GM12878 (cell line): Measurements from ENCODE around the gene TRPM3. TPM values are rescaled to one million over a fixed set of nuclear protein-coding genes. Genes with fewer than 3 reads are reported as not detected.

Experiments
- ATAC-seq: fragments of 200-7000 bp; cut with Tn5 transposase; 3 replicates; pipeline ENCODE4 v1.9.1; 2020; ENCODE audit warnings: mild to moderate bottlenecking, moderate library complexity
- BruUV-seq: library from RNA; stranded (reverse); fragments of 400-500 nt; replicated peaks from 2 replicates; lab custom pipeline; 2021; lab: Mats Ljungman, UMichigan
- CTCF ChIA-PET: fragments of 300-600 bp; sonication (Branson Sonifier 250); formaldehyde crosslinking; extraction: SDS; loops from one replicate; lab custom pipeline; 2021; ENCODE audit warnings: inconsistent platforms; lab: Yijun Ruan, JAX
- POLR2A ChIA-PET: fragments of 350-600 bp; formaldehyde crosslinking; extraction: SDS; loops from one replicate; lab custom pipeline; 2021; ENCODE audit warnings: inconsistent platforms; lab: Charles Lee
- RAD21 ChIA-PET: fragments of 300-600 bp; sonication (Branson Sonifier 250); formaldehyde crosslinking; loops from one replicate; lab custom pipeline; 2023; ENCODE audit warnings: antibody characterized with exemption; ENCODE audit not compliant: unreplicated experiment; lab: Charles Lee
- SMC1A ChIA-PET: fragments of 300-600 bp; sonication (Branson Sonifier 250); formaldehyde crosslinking; loops from one replicate; lab custom pipeline; 2023; ENCODE audit not compliant: unreplicated experiment, uncharacterized antibody; lab: Charles Lee
- DNase-seq: peaks from one replicate; pipeline ENCODE4 v3.0.0-alpha.2; 2011; ENCODE audit warnings: low read depth, low spot score
- FAIRE-seq: peaks from 3 replicates; lab custom pipeline; 2011; peaks lifted over from hg19 to GRCh38; lab: Jason Lieb, UNC
- H2AFZ ChIP-seq: 2 replicates; pipeline ENCODE4 v1.6.0; 2011; ENCODE audit warnings: low read depth, low read length, control low read depth; ENCODE audit not compliant: control insufficient read depth
- H3K27ac ChIP-seq: 2 replicates; pipeline ENCODE4 v1.5.1; 2011; ENCODE audit warnings: control low read depth; ENCODE audit not compliant: control insufficient read depth, insufficient read depth
- H3K27me3 ChIP-seq, 2 experiments: replicated peaks in 1 of 2; 2 replicates each; pipeline versions ENCODE4 v1.6.0 to v1.6.1; 2011; ENCODE audit warnings: low read length in 1 of 2; ENCODE audit not compliant: control insufficient read depth in 2 of 2, insufficient read depth in 2 of 2
- H3K36me3 ChIP-seq, 2 experiments: 2 replicates each; pipeline ENCODE4 v1.5.1; 2011; ENCODE audit warnings: low read length in 1 of 2; ENCODE audit not compliant: control insufficient read depth in 2 of 2, insufficient read depth in 2 of 2
- H3K4me1 ChIP-seq: 2 replicates; pipeline ENCODE4 v1.6.1; 2011; ENCODE audit warnings: mild to moderate bottlenecking, low read length, moderate library complexity, mixed read lengths; ENCODE audit not compliant: control insufficient read depth, insufficient read depth
- H3K4me2 ChIP-seq: 2 replicates; pipeline ENCODE4 v1.6.0; 2011; ENCODE audit warnings: control low read depth; ENCODE audit not compliant: control insufficient read depth, insufficient read depth
- H3K4me3 ChIP-seq: fragments of 200-600 bp; sonication (generic); 2 replicates; pipeline ENCODE4 v1.5.1; 2016
- H3K79me2 ChIP-seq: 2 replicates; pipeline ENCODE4 v1.6.0; 2011; ENCODE audit warnings: low read length; ENCODE audit not compliant: control insufficient read depth, insufficient read depth
- H3K9ac ChIP-seq: 2 replicates; pipeline ENCODE4 v1.8.0; 2011; ENCODE audit warnings: low read length, control low read depth, mixed read lengths; ENCODE audit not compliant: control insufficient read depth, insufficient read depth
- H3K9me3 ChIP-seq: replicated peaks from 3 replicates; pipeline ENCODE4 v1.5.1; 2011; ENCODE audit warnings: mild to moderate bottlenecking, low read length; ENCODE audit not compliant: control insufficient read depth, insufficient read depth
- H4K20me1 ChIP-seq: 2 replicates; pipeline ENCODE4 v1.6.0; 2011; ENCODE audit not compliant: control insufficient read depth, insufficient read depth
- BMI1 ChIP-seq: fragments of 450-650 bp; IDR thresholded peaks from 2 replicates; pipeline ENCODE4 v1.6.1; 2016; ENCODE audit warnings: mild to moderate bottlenecking, moderate library complexity, borderline replicate concordance
- MTA3 ChIP-seq: IDR thresholded peaks from 2 replicates; pipeline ENCODE4 v1.6.1; 2012; ENCODE audit warnings: low read length, inconsistent platforms, borderline replicate concordance
- MXI1 ChIP-seq: fragments of 150-350 bp; IDR thresholded peaks from 2 replicates; pipeline ENCODE4 v1.6.1; 2011; ENCODE audit warnings: low read depth, mild to moderate bottlenecking, inconsistent platforms, low read length, improper control_type of control experiment
- MYB ChIP-seq: fragments of 150-350 bp; IDR thresholded peaks from 2 replicates; pipeline ENCODE4 v1.6.1; 2014; ENCODE audit warnings: mild to moderate bottlenecking, low read depth, low read length, borderline replicate concordance
- SREBF1 ChIP-seq: IDR thresholded peaks from 2 replicates; pipeline ENCODE4 v1.6.1; 2012; ENCODE audit warnings: mild to moderate bottlenecking, low read length
- TCF3 ChIP-seq: IDR thresholded peaks from 2 replicates; pipeline ENCODE4 v1.6.1; 2012; ENCODE audit warnings: low read depth, mild to moderate bottlenecking, low read length, borderline replicate concordance; ENCODE audit not compliant: insufficient read depth
- ZNF384 ChIP-seq: IDR thresholded peaks from 2 replicates; pipeline ENCODE4 v1.6.1; 2012; ENCODE audit warnings: low read depth, mild to moderate bottlenecking, low read length, improper control_type of control experiment, borderline replicate concordance
- ZZZ3 ChIP-seq: IDR thresholded peaks from 2 replicates; pipeline ENCODE4 v1.6.1; 2011; ENCODE audit warnings: low read depth; ENCODE audit not compliant: control insufficient read depth, insufficient read length
- WGBS: methylation state at CpG from one replicate; pipeline ENCODE4 v1.1.6; 2016; ENCODE audit warnings: low lambda C conversion rate; ENCODE audit not compliant: insufficient replicate concordance, insufficient coverage; ENCODE audit errors: missing lambda C conversion rate; 5-methylcytosine and 5-hydroxymethylcytosine counted together
- in situ Hi-C: fragments of 300-500 bp; cut with MboI; formaldehyde crosslinking; loops from 9 replicates; pipeline ENCODE4 v1.14.3; 2018; ENCODE audit warnings: mixed read lengths
- intact Hi-C: fragments of 100-400 bp; cut with micrococcal nuclease; formaldehyde crosslinking; loops from one replicate; pipeline ENCODE4 v1.14.2; 2022; ENCODE audit not compliant: unreplicated experiment
- polyA plus RNA-seq, 11 experiments: library from polyadenylated mRNA; depleted of rRNA in 4 of 11; unstranded in 6 of 11; stranded (reverse) in 5 of 11; fragments of >200 nt; fragmentation: Nextera tagmentation in 4 of 11; fragmentation: Illumina TruSeq in 1 of 11; extraction: Ambion mirVana in 4 of 11; extraction: Trizol in 1 of 11; gene quantifications; 1 replicate in 1 of 11; 2 replicates in 10 of 11; pipeline versions ENCODE4 v1.2.1 to v1.2.3, GENCODE V29; 2011 to 2016; ENCODE audit warnings: inconsistent platforms in 2 of 11, missing spikeins in 2 of 11, low read depth in 1 of 11
- total RNA-seq, 4 experiments: library from RNA; depleted of rRNA in 3 of 4; stranded (reverse); fragments of >200 nt in 3 of 4; fragmentation: Illumina TruSeq in 1 of 4; extraction: Trizol in 1 of 4; gene quantifications; 2 replicates each; pipeline versions ENCODE4 v1.2.1 to v1.2.3, GENCODE V29; 2013 to 2021
- TF ChIP-seq, protein P1 (sequence below): fragments of 450-650 bp; IDR thresholded peaks from 2 replicates; pipeline ENCODE4 v1.6.1; 2017; ENCODE audit warnings: borderline replicate concordance

The TRPM3 gene
- total and polyA plus RNA-seq, 10 of the 15 experiments (the other 5 are each of a cell fraction or from before 2014, with no cell fraction given), result not detected

DNA sequence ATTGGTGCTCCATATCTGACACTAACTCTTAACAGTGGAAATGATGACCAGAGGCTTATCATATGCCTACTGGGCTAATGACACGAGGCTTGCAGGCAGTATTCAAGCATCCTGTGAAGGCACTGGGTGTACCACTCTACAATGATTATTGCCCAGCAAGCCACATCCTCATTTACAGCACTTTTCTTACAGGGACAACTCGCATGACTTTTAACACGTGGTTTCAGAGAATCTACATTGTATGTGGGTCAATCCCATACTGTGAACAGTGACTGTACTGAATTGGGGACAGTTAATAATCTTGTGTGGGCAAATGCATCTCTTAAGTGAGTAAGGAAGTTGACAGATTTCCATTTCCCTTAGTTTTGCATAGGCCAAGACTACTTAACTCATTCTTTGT, 260.0 kb downstream of the TRPM3 start:
- Histone ChIP-seq H2AFZ (no peak overlapping the region), H3K27me3 (no peaks in the 10 kb centered on the region; a peak in 2 of 4 replicates), H3K9me3 (no peaks in the 10 kb centered on the region), H4K20me1 (no peaks in the 10 kb centered on the region), H3K4me3 (no peak overlapping the region), H3K4me1 (no peaks in the 10 kb centered on the region), H3K36me3 (no peaks in the 10 kb centered on the region), H3K79me2 (no peaks in the 10 kb centered on the region), H3K4me2 (no peak overlapping the region), H3K27ac (no peak overlapping the region), H3K9ac (no peak overlapping the region)
- no peak for ATAC-seq
- intact Hi-C loops, result loop anchor here (10.0 kb wide), 1 partner anchor 217 kb away; no protein-coding TSS in a partner anchor
- no peak for DNase-seq
- ChIA-PET CTCF (no interaction called here), POLR2A (no interaction called here), RAD21 (no interaction called here), SMC1A (interaction anchor here (0.7 kb wide), 1 partner anchor 258 kb away, joined by 3 read pairs; no protein-coding TSS in a partner anchor)
- no peak for FAIRE-seq
- BruUV-seq, result no TSS peak
- WGBS, result 10% methylated on average over 3 of the region's 3 CpGs
- in situ Hi-C loops, result no loop called here
- TF ChIP-seq SREBF1, result no peak
- TF ChIP-seq TCF3, result no peak
- no peak for TF ChIP-seq ZZZ3
- no peak for TF ChIP-seq MXI1
- no peak for TF ChIP-seq BMI1
- no peak for TF ChIP-seq MYB
- no peak for TF ChIP-seq ZNF384
- TF ChIP-seq, protein P1, sequence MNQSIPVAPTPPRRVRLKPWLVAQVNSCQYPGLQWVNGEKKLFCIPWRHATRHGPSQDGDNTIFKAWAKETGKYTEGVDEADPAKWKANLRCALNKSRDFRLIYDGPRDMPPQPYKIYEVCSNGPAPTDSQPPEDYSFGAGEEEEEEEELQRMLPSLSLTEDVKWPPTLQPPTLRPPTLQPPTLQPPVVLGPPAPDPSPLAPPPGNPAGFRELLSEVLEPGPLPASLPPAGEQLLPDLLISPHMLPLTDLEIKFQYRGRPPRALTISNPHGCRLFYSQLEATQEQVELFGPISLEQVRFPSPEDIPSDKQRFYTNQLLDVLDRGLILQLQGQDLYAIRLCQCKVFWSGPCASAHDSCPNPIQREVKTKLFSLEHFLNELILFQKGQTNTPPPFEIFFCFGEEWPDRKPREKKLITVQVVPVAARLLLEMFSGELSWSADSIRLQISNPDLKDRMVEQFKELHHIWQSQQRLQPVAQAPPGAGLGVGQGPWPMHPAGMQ, result no peak
- TF ChIP-seq MTA3, result no peak
